Prostate gland (tissue), 2 donors: ENCODE measurements around the gene UBE4B. TPM values are rescaled to one million over a fixed set of nuclear protein-coding genes. Genes with fewer than 3 reads are reported as not detected.

Experiments
- DNase-seq: peaks from one replicate; pipeline ENCODE4 v3.0.0-alpha.2; 2019; ENCODE audit warnings: low spot score
- H3K27ac ChIP-seq, 2 donors: fragments of 200-600 bp; sonication (generic); 2 replicates each; pipeline ENCODE4 v1.5.1; 2017 to 2019
- H3K27me3 ChIP-seq: fragments of 200-600 bp; sonication (generic); replicated peaks from 2 replicates; pipeline ENCODE4 v1.5.1; 2019; ENCODE audit not compliant: insufficient read depth
- H3K36me3 ChIP-seq, 2 donors: fragments of 200-600 bp; sonication (generic); 1 replicate in 1 of 2; 2 replicates in 1 of 2; pipeline versions ENCODE4 v1.5.1 to v1.8.1; 2017 to 2019
- H3K4me1 ChIP-seq: fragments of 200-600 bp; sonication (generic); replicated peaks from 2 replicates; pipeline ENCODE4 v1.5.1; 2019
- H3K4me3 ChIP-seq, 2 donors: fragments of 200-600 bp; sonication (generic); 2 replicates each; pipeline ENCODE4 v1.5.1; 2017 to 2019
- H3K9me3 ChIP-seq: fragments of 200-600 bp; sonication (generic); 2 replicates; pipeline ENCODE4 v1.5.1; 2017
- POLR2A ChIP-seq: fragments of 450-650 bp; IDR thresholded peaks from one replicate; pipeline ENCODE4 v1.6.1; 2016; ENCODE audit warnings: antibody characterized with exemption, mild to moderate bottlenecking
- POLR2AphosphoS5 ChIP-seq: sonication (generic); formaldehyde crosslinking; IDR thresholded peaks from one replicate; pipeline ENCODE4 v1.6.1; 2017; ENCODE audit warnings: antibody characterized with exemption
- WGBS: methylation state at CpG from one replicate; pipeline ENCODE4 v1.1.5; 2018; 5-methylcytosine and 5-hydroxymethylcytosine counted together
- intact Hi-C: fragments of 100-400 bp; cut with DNase I; formaldehyde crosslinking; loops from one replicate; pipeline ENCODE4 v1.14.2; 2022
- total RNA-seq, 2 donors: library from RNA; depleted of rRNA; stranded (reverse); fragments of >200 nt; gene quantifications; one replicate each; pipeline ENCODE4 v1.1.0, GENCODE V29; 2016
- TF ChIP-seq, protein P1 (sequence below), 4 experiments: fragments of 200-600 bp in 2 of 4; fragments of 450-650 bp in 2 of 4; sonication (generic) in 2 of 4; IDR thresholded peaks; 1 replicate in 3 of 4; 2 replicates in 1 of 4; pipeline ENCODE4 v1.5.1; 2016 to 2019; ENCODE audit warnings: antibody characterized with exemption in 4 of 4, mild to moderate bottlenecking in 2 of 4, moderate library complexity in 2 of 4

The UBE4B gene
- total RNA-seq, 2 donors from 2014 or later: 49.0 to 68.1 TPM

DNA sequence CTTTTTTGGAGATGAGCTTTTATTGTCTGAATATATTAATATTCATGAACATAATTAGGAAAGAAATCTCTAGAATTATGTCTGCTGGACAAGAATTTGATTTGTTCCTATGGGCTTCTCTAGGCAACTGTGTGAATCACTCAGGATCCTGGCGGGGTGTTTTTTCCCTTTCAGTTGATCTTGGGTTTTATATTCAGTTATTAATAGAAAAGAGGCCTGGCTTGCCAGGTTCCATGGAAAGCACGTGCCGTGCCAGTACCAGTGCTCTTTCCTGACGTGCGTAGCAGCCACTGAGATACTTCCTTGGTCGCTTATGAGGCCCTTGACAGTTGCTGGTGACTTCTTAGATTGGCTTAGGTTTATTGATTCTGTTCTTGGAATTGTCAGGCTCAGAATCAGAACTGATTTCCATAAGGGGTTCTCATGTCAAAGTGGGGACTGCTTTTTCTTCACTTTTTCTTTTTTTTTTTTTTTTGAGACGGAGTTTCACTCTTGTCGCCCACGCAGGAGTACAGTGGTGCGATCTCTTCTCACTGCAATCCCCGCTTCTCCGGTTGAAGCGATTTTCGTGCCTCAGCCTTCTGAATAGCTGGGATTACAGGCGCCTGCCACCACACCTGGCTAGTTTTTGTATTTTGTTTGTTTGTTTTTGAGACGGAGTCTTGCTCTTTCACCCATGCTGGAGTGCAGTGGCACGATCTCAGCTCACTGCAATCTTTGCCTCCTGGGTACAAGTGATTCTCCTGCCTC is 129.0 kb downstream of the UBE4B start:
- H3K36me3 ChIP-seq: no peaks in the 10 kb centered on the region
- 71% methylated on average over 17 of the region's 17 CpGs for WGBS
- H3K9me3 ChIP-seq: no peaks in the 10 kb centered on the region
- no peak overlapping the region for H3K4me3 ChIP-seq
- no peaks in the 10 kb centered on the region for H3K27me3 ChIP-seq
- H3K4me1 ChIP-seq: no peaks in the 10 kb centered on the region
- H3K27ac ChIP-seq: no peak overlapping the region
- no peak for DNase-seq
- TF ChIP-seq POLR2A: no peak
- TF ChIP-seq, protein P1, sequence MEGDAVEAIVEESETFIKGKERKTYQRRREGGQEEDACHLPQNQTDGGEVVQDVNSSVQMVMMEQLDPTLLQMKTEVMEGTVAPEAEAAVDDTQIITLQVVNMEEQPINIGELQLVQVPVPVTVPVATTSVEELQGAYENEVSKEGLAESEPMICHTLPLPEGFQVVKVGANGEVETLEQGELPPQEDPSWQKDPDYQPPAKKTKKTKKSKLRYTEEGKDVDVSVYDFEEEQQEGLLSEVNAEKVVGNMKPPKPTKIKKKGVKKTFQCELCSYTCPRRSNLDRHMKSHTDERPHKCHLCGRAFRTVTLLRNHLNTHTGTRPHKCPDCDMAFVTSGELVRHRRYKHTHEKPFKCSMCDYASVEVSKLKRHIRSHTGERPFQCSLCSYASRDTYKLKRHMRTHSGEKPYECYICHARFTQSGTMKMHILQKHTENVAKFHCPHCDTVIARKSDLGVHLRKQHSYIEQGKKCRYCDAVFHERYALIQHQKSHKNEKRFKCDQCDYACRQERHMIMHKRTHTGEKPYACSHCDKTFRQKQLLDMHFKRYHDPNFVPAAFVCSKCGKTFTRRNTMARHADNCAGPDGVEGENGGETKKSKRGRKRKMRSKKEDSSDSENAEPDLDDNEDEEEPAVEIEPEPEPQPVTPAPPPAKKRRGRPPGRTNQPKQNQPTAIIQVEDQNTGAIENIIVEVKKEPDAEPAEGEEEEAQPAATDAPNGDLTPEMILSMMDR (IDR thresholded peaks at IDR 0.05): no peak
- peak; percentile 49 for TF ChIP-seq POLR2AphosphoS5
- intact Hi-C loops: no loop called here

DNA sequence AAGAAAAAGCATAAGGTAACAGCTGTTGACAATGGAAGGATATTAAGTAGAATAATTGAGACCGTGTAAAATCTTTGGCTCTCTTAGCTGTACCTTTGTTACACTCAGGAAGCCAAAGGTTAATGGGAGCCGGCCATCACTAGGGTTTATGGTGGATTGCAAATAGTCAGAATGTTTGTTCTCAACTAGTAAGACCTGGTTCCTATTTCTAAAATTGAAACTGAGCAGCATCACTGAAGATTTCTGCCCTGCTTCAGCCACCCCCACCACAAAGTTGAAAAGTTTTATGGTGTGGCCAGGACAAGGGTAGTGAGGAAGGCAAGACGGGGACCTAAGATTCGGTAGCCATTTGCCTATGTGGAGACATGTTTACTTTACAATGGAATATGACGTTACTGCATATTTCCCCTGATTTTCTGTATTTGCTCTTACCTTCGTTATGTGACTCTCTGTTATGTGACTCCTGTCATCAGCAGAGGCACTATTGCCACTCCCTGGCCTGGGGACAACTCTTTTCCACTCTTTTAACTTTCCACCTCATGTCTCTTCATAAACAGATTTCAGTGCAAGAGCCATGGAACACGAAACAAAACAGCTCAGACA is 136.3 kb downstream of the UBE4B start:
- no peaks in the 10 kb centered on the region for H3K9me3 ChIP-seq
- H3K36me3 ChIP-seq: peaks cover 2 to 3% of the 10 kb centered on the region in 2 donors
- TF ChIP-seq, protein P1 (IDR thresholded peaks at IDR 0.05): no peak
- TF ChIP-seq POLR2AphosphoS5 (no peak), POLR2A (no peak)
- no peak for DNase-seq
- H3K27me3 ChIP-seq: no peaks in the 10 kb centered on the region
- intact Hi-C loops: no loop called here
- no peak overlapping the region for H3K27ac ChIP-seq
- WGBS: 74% methylated on average over 7 of the region's 7 CpGs
- H3K4me3 ChIP-seq: no peak overlapping the region
- no peaks in the 10 kb centered on the region for H3K4me1 ChIP-seq

DNA sequence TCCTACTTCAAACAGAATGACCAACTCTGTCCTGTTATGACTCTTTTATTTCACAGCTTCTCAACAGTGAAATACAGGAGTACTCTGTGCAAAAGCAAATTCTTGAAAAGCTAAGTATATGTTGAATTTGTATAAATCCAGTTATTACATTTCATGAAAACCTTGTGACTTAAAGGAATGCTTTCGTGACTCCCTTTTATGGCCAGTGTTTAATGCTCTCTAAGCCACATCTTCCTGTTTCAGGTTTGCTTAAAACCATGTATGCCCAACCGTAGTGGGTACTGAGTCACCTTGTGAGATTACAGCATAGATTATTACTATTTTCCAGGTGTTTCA is 137.4 kb downstream of the UBE4B start:
- Histone ChIP-seq H3K4me1 (no peaks in the 10 kb centered on the region), H3K4me3 (no peak overlapping the region), H3K27ac (no peak overlapping the region), H3K9me3 (no peaks in the 10 kb centered on the region), H3K27me3 (no peaks in the 10 kb centered on the region), H3K36me3 (peaks cover 2 to 3% of the 10 kb centered on the region in 2 donors)
- WGBS: 51% methylated on average over 2 of the region's 2 CpGs
- no peak for DNase-seq
- no peak for TF ChIP-seq POLR2A
- TF ChIP-seq, protein P1 (IDR thresholded peaks at IDR 0.05): no peak
- TF ChIP-seq POLR2AphosphoS5: no peak
- intact Hi-C loops: no loop called here

DNA sequence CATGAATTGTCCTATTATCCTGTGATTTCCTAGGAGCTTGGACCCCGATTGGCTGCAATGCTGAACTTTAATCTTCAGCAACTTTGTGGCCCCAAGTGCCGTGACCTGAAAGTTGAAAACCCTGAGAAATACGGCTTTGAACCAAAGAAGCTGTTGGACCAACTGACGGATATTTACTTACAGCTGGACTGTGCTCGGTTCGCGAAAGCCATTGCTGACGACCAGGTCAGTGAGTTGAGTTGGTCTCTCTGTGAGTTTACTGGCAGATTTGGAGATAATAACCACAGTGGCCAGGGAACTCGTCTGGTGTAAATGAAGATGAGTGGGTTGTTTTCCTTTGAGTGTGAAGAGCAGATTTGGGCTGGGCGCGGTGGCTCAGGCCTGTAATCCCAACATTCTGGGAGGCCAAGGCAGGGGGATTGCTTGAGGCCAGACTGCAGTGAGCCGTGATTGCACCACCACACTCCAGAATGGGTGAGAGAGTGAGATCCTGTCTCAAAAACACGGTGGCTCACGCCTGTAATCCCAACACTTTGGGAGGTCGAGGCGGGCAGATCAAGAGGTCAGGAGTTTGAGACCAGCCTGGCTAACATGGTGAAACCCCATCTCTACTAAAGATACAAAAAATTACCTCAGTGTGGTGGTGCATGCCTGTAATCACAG is 138.5 kb downstream of the UBE4B start:
- 66% methylated on average over 16 of the region's 16 CpGs for WGBS
- peaks cover 2 to 3% of the 10 kb centered on the region in 2 donors for H3K36me3 ChIP-seq
- DNase-seq: no peak
- H3K4me3 ChIP-seq: no peak overlapping the region
- no peak overlapping the region for H3K27ac ChIP-seq
- intact Hi-C loops: no loop called here
- no peak for TF ChIP-seq POLR2A
- TF ChIP-seq POLR2AphosphoS5: no peak
- TF ChIP-seq, protein P1 (IDR thresholded peaks at IDR 0.05): no peak
- no peaks in the 10 kb centered on the region for H3K9me3 ChIP-seq
- H3K27me3 ChIP-seq: no peaks in the 10 kb centered on the region
- H3K4me1 ChIP-seq: no peaks in the 10 kb centered on the region
